GM19468 (cell line): Measurements from ENCODE around the gene IMPDH2.

Source experiments
- ATAC-seq: cut with Tn5 transposase; IDR thresholded peaks from one replicate; pipeline ENCODE4 v1.9.1; 2021; ENCODE audit warnings: mild to moderate bottlenecking, moderate library complexity, moderate number of reproducible peaks; ENCODE audit not compliant: unreplicated experiment; ENCODE audit errors: extremely low read depth

Gene IMPDH2

DNA sequence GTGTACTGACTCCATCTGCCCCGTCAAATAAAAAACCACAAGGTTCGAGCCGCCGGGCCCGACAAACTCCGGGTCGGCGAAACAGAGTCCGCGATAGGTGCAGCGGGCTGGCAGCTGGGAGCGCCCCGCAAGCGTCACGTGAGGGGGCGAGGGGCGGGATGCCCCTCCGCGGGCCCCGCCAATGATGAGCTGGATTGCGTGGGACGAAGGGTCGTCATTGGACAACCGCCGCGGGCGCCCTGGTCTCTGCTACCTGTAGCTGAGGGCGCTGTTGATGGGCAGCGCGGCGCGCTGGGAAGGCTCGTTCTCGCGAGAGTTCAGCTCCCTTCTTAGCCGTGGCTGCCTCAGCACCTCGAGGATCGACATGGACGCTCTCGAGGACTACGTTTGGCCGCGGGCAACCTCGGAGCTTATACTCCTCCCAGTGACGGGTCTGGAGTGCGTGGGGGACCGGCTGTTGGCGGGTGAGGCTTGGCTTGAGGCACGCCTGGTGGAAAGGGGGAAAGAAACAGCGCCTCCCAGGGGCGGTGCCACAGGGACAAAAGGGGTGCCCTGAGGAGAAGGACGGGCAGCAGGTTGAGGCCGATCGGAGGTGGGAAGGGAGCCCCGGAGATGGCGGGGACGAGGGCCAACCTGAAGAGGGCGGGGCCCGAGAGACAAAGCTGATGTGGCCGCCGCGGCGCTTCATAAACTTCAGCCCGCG lies 22.0 kb downstream of the IMPDH2 start, which contains the start of gene WDR6:
Gene WDR6, plus strand, starts transcription at position 324 of the 703 bp plus-strand sequence. Its CDS starts 41 bp downstream, at position 365.
- peak; percentile 64 for ATAC-seq

DNA sequence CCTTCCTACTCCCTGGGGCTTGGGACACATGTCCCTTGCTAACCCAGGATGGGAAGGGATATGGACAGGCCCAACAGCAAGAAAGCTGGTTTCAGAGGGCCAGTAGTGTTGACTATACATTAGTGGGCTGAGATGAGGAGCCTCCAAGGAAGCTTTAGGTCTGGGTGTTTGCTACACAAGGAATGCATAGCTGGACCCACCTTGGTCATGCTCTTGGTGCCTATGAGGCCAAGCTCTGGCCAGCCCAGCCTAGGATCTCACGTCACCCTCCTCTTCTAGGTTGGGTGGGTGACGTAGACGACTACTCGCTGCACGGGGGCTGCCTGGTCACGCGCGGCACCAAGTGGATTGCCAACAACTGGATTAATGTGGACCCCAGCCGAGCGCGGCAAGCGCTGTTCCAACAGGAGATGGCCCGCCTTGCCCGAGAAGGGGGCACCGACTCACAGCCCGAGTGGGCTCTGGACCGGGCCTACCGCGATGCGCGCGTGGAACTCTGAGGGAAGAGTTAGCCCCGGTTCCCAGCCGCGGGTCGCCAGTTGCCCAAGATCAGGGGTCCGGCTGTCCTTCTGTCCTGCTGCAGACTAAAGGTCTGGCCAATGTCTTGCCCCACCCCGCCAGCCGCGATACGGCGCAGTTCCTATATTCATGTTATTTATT lies 22.7 kb downstream of the IMPDH2 start:
- no peak for ATAC-seq

DNA sequence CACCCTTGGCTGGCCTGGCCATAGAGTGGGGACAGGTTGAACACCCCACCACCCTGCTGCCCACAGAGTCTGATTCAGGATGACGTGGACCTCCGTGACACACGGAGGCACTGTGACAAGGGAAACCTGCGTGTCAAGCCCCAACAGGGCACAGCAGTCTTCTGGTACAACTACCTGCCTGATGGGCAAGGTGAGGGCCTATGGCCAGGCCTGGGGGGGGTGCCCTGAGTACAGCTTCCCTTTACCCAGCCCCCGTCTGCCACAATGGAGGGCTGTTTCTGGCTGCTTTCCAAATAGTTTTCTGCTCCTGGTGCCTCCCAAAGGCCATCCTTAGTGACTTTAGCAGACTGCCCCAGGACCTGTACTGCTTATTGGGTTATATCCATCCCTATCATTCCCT lies 23.2 kb downstream of the IMPDH2 start:
- ATAC-seq: no peak

DNA sequence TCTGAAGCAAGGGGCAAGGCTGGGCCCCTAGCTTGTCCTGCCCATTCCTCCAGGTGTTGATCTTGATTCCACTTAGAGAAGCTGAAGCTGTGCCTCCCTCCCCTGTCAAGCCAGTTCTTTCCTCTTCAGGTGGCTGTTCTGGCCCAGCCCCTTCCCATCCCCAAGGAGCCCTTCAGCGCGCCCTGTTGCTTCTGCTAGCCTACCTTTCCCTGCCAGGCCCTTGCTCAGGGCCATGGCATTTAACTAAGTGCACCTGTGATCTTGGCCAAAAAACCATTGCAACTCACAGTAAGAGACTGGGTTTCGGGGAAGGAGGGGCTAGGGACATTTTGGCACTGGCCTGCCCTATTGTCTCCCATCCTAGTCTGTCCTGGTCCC lies 23.9 kb downstream of the IMPDH2 start:
- ATAC-seq: no peak

DNA sequence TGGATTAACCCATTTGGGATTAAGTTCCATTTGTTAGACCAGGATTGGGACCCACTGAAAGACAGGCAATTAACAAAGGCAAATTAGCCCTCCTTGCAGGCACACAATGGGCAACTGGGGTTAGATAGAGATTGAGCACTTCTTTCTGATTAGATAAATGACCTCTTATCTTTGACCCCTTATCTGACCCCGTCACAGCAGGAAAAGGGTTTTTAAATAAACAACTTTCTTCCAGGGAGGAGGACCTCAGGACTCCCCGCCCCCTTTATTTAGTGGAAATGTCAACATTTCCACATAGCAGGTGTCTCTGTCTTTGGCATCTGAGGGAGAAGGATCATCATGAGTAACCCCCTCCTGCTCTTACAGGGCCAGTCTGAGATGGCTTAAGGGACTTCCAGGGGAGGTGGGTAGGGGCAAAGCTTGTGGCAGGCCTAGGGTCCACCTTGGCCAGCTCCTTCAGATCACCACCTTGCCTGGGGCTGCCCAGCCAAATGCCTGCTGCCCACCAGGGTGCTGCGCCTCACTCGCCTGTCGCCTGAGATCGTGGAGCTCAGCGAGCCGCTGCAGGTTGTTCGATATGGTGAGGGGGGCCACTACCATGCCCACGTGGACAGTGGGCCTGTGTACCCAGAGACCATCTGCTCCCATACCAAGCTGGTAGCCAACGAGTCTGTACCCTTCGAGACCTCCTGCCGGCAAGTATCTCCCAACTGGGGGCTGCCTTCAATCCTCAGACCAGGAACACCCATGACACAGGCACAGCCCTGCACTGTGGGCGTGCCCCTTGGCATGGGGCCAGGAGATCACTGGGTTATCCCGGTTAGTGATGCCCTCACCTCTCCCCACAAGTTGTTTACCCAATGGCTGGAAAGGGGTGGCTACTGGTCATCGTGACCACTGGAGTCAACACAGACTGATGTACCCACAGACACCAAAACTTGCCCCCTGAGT lies 24.6 kb downstream of the IMPDH2 start:
- no peak for ATAC-seq

DNA sequence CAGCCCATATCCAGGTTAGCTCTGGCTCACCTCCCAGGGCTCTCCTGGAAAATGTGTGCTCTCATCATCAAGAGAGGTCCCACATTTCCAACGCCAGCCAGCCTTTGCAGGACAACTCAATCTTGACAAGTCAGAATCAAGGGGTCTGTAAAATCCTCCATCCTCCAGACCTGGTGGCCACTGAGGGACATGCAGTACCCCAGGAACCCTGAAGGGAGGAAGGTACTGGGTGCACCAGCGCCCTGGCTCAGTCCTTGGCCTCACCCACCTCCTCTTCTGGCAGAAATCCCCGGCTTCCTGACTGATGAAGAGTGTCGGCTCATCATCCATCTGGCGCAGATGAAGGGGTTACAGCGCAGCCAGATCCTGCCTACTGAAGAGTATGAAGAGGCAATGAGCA lies 28.0 kb downstream of the IMPDH2 start:
- ATAC-seq: no peak

DNA sequence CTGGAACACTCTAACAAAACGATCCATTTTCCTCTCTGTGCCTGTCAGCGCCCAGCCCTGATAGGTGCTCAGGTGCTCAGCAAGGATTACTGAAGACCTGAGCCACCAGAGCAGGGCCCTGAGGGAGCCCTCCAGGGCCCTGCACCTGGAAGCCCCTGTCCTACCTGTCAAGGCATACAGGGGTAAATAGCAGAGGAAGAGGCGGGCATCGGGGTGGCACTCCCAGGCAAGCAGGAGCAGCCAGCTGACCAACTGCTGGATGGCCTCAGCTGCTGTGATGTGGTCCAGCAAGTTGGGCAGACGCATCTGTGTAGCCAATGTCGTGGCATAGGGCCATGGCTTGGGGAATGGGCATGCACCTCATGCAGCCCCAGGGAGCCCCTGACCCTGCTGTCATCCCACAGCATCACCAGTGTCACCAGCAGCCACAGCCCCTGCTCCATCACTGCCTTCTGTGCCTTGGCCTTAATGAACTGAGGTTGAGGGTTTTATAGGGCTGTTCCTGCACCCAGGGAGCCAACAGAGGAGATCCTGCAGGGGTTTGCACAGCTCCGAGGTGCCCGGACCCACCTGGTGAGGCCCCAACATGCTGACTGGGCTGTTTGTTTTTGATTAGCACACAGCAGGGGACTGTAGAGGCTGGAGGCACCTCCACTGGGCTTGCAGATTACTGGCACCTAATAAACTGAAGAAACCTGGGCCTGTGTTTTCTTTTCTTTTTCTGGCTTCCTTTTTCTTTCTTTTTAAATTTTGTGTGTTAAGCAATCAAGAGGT lies 29.9 kb downstream of the IMPDH2 start:
- no peak for ATAC-seq

DNA sequence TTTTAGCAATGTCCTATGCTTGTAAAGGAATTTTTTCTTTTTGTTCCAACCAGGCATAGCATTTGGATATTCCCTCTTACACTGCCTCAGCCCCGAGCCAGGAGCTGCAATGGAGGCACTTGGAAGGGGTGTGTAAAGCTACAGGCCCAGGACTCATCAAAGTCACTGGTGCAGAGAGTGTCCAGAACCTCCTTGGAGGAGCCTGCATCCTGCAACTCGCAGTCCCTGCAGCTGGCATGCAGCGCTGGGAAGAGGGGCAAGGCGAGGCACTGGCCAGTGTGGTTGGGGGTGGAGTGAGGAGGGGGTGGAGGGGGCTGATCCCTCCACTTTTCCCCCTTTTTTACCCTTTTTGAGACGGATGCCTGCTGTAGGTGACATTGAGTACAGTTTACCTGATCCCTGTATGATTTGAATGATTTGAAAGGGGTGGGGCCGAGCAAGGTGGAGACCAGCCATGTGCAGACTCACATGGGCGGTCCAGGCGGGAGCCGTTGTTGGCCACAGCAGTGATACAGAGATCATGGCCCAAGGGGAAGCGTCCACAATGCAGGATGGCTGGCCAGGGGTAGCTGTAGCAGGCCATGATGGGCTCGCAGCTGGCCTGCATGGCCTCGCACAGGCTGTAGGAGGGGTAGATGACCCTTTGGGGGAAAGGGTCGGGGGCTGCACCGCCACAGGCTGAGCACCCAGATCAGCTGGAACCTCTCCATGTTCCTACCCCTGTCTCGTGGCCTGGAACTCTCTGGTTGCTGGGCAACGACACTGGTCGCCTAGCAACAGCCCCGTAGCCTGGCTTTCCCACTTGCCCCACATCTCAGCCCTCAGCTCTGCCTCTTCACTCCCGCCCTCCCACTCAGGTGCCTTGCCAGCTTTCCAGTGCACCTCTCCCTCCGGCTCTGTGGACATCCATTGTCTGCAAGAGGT lies 31.2 kb downstream of the IMPDH2 start:
- no peak for ATAC-seq

DNA sequence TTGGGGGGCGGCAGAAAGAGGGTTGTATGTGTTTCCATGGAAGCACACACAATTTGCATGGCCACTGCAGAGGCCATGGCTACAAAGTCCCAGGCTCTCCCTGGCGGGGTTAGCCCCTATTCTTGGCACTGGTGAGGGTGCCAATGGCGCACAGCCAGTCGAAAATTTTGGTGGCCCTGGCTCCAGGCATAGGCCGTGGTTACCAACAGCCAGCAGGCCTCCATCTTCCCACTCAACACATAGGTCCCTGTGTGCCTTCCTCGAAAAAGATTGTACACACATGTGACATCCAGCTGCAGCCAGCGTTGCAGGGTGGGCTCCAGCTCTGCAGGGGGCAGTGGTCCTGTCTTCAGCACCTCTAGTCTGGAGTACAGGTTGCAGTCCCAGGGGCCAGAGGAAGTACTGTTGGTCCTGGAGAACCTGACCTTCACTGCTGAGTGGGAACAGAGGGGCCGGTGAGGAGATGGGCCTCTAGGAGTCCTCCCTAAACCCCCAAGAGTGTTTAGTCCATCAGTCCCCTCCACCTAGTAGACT lies 32.0 kb downstream of the IMPDH2 start:
- ATAC-seq: no peak

DNA sequence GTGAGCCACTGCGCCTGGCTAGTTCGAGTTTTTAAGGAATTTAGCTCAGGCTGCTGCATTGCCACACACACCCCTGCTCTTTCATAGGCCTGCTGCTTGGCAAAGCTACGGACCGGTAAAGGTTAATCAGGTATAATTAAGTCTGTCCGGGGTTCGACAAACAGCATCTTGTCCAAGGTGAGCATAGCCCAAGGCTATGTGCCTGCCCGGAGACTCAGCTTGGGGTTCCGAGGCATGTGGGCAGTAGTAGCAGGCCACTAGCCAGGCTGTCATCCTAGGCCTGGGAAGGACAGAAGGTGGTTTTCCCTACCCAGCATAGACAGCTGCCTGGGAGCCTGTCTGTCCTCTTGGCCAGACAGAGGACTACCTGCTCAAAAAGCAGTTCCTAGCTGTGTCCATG lies 32.6 kb downstream of the IMPDH2 start:
- no peak for ATAC-seq

DNA sequence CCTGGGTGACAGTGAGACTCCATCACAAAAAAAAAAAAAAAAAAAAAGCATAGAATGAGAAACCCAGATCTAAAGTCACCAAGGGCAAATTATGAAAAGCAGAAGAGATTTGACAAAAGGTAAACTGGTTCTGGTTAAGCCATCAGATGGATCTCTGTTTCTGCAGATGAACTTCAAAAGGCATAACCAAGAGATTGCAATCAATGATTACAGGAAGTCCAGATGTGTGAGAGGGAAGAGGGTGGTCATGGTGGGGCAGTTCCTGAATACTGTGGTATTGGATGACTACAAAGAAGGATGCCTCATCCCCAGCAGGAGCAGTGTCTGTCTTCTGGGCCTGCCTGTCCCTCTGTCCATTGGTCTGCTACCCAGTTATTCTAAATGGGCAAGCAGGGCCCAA lies 35.4 kb downstream of the IMPDH2 start:
- no peak for ATAC-seq

DNA sequence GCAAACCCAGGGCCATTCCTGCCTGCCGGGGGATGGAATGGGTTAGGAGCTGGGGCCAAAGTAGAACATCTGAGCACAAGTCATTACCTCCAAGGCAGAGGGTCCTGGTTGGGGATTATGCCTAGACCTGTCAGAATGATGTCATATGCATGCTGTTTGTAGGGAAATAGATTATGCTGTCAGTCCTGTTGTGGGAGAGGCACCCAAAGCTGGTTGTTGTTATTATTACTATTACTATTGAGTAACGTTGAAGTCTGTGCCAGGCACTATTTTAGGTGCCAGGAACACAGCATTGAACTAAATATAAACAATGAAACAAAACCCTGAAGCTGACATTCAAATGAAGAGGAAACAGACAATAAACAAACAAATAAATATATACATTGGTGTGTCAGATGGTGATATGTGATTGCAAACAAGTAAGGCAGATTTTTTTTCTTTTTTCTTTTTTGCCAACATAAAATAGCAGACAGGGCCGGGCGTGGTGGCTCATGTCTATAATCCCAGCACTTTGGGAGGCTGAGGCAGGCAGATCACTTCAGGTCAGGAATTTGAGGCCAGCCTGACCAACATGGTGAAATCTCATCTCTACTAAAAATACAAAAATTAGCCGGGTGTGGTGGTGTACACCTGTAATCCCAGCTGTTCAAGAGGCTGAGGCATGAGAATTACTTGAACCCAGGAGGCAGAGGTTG lies 37.2 kb downstream of the IMPDH2 start:
- ATAC-seq: no peak

DNA sequence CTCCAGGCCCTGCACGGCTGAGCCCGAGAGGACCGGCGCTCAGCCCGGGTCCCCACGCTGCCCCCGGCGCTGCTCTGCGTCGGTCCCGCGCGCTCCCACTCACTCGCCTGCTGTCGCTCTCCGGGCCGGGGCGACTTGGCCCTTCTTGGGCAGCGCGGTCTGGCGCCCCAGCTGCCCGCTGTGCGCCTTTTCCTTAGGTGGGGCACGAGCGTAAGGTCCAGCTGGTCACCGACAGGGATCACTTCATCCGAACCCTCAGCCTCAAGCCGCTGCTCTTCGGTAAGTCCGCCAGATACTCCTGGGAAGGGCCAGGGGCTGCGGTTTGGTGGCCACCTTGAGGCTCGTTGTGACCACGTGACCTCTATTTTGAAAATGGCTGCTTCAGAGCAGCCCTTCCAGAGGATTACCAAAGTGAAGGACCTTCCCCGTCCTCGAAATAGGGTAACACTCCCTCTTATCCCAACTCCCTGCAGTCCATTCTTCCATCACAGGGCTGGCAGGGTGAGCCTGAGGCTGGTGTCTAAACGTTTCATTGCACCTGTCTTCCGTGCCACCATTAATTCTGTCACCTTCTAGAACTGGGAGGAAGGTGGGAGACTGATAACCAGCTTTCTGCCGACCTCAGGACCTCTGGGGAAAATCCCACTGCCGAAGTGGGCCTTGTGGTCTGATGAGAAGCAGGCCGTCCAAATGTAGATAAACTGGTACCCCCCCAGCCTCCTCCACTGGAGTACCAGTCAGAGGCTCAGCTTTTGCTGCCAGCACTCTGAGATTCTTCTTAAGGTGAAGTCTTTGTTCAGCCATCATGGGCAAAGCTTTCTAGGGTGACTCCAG lies 38.3 kb downstream of the IMPDH2 start:
- no peak for ATAC-seq

DNA sequence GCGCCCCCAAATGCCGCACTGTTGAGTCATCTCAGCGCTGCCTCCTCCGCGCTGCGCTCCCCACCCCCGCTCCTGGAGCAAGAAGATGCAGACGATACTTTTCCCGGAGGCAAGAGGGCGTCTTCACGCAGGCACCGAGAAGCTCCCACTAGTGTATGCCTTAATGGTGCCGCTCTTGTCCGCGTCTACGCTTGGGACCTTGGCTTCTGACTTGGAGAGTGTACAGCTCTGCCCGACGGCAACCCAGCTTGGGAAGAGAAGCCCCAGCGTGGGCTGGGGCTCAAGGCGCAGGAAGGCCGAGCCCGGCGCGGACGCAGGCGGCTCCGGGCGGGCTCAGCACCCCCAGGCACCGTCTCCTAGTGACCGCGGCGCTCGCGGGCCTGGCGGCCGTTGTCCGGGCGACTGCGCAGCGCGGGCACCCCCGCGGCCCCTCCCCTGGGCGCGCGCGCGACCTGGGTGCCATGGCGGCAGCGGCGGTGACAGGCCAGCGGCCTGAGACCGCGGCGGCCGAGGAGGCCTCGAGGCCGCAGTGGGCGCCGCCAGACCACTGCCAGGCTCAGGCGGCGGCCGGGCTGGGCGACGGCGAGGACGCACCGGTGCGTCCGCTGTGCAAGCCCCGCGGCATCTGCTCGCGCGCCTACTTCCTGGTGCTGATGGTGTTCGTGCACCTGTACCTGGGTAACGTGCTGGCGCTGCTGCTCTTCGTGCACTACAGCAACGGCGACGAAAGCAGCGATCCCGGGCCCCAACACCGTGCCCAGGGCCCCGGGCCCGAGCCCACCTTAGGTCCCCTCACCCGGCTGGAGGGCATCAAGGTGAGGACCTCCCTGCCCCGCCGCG lies 39.2 kb downstream of the IMPDH2 start, which contains the start of gene P4HTM:
Gene P4HTM, plus strand, starts transcription at position 446 of the 840 bp plus-strand sequence. Its CDS starts 16 bp downstream, at position 462.
- peak; percentile 15 for ATAC-seq

DNA sequence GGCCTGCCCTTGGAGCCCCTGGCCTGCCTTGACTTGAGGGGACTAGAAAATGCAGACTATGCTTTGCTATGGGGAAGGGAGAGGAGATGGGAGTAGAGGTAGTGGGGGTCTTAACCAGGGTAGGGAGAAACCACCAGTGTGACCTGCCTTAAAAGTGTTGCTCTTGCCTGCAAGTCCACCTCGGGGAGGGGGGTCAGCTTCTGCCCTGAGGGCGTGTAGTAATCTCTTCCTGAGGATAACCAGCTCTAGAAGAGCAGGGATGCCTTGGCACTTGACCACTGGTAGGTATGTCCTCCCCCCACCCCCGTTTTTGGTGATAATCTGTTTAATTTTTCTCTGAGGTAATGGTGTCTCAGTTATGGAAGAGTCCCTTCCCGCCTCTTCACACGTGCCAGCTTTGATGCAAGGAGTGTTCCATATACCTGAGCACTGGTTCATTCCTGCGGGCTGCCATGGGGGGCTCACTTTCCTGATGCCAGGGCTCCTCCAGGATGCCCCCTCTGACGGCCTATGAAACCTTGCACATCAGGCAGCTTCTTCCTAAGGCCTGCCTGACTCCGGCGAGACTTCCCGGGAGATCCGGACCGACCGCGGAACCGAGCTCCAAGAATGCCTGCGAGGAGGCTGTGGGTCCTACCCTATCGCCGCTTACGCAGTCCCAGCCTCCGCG lies 39.9 kb downstream of the IMPDH2 start:
- no peak for ATAC-seq

DNA sequence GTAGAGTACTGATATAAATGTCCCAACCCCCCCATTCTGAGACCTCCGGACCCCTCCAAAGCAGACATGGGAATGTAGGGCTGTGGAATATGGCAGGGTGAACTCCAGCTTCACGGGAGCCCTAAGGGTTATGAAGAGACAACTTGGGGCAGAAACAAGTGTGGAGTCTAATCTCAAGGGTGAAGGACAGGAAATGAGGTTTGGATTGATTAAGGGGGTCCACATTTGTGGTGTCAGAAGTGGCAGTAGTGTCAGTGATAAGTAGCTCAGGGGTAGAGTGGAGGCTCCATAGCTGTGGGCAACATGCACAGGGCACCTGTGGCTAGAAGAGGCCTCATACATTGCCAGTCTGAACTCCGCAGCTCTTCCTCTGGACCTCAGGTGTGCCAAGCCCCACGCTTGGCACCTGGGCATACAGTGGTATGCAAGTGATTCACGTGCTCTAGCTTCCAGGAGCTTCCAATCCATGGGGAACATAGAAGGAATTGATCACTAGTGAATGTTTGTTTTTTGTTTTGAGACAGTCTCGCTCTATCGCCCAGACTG lies 43.3 kb downstream of the IMPDH2 start:
- ATAC-seq: no peak
